NT2/D1 (cell line): ENCODE results near the gene CEMIP2.

Experiments
- SUZ12 ChIP-seq: IDR thresholded peaks from 2 replicates; pipeline ENCODE4 v1.6.1; 2011; ENCODE audit not compliant: insufficient read length, insufficient read depth; ENCODE audit errors: extremely low read depth
- YY1 ChIP-seq: IDR thresholded peaks from 2 replicates; pipeline ENCODE4 v1.6.1; 2011; ENCODE audit not compliant: insufficient read length, insufficient read depth

DNA sequence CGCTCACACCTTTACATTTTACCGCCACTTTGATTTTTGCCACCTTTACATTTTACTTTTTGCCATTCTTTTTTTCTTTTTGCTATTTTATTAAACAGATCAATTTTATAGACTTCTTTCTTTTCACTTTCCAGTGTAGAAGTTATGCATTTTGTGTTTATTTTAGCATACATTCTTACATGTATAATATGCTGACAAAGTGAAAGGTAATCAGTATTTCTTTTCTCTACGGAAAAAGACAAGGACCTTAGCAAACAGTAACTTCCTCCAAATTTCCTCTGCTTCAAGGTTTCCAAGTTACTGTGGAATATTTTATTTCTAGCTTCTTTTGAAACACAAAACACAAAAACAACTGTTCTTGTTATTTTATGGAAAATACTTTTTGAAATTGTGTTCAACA lies 97.0 kb downstream of the CEMIP2 start:
- TF ChIP-seq YY1 (no peak), SUZ12 (no peak)
